Endothelial cell of umbilical vein (primary cell): ENCODE measurements around the gene MECR. TPM values are rescaled to one million over a fixed set of nuclear protein-coding genes. Genes with fewer than 3 reads are reported as not detected.

Source experiments
- BruUV-seq: library from RNA; stranded (reverse); fragments of 400-500 nt; replicated peaks from 2 replicates; lab custom pipeline; 2021; lab: Mats Ljungman, UMichigan
- CTCF ChIA-PET: fragments of 300-600, 350-600 bp; sonication (Branson Sonifier 250); formaldehyde crosslinking; loops from one replicate; lab custom pipeline; 2021; ENCODE audit warnings: antibody characterized with exemption, inconsistent platforms; lab: Charles Lee
- POLR2A ChIA-PET: fragments of 300-600, 350-600 bp; sonication (Branson Sonifier 250); formaldehyde crosslinking; loops from one replicate; lab custom pipeline; 2021; ENCODE audit warnings: antibody characterized with exemption, inconsistent platforms; lab: Charles Lee
- DNase-seq: peaks from one replicate; pipeline ENCODE4 v3.0.0-alpha.2; 2011; ENCODE audit warnings: low read depth, low spot score
- FAIRE-seq: peaks from 2 replicates; lab custom pipeline; 2011; peaks lifted over from hg19 to GRCh38; lab: Jason Lieb, UNC
- H2AFZ ChIP-seq: 2 replicates; pipeline ENCODE4 v1.6.0; 2012; ENCODE audit warnings: low read depth, low read length, control low read depth, inconsistent platforms
- H3K27ac ChIP-seq: 2 replicates; pipeline ENCODE4 v1.5.1; 2011; ENCODE audit warnings: low read depth, mild to moderate bottlenecking, control low read depth, low read length, moderate library complexity; ENCODE audit not compliant: insufficient read depth
- H3K27me3 ChIP-seq, 2 experiments: 2 replicates each; pipeline versions ENCODE4 v1.6.0 to v1.6.1; 2011; ENCODE audit warnings: low read length in 2 of 2, mixed read lengths in 1 of 2; ENCODE audit not compliant: control insufficient read depth in 2 of 2, insufficient read depth in 2 of 2
- H3K36me3 ChIP-seq, 2 experiments: 2 replicates in 1 of 2; 3 replicates in 1 of 2; pipeline ENCODE4 v1.5.1; 2011; ENCODE audit warnings: low read length in 2 of 2, mild to moderate bottlenecking in 1 of 2, moderate library complexity in 1 of 2; ENCODE audit not compliant: control insufficient read depth in 2 of 2, insufficient read depth in 2 of 2; ENCODE audit errors: extremely low read depth in 1 of 2
- H3K4me1 ChIP-seq: 3 replicates; pipeline ENCODE4 v1.5.1; 2011; ENCODE audit warnings: mild to moderate bottlenecking, low read length; ENCODE audit not compliant: control insufficient read depth, insufficient read depth; ENCODE audit errors: extremely low read depth
- H3K4me2 ChIP-seq: 2 replicates; pipeline ENCODE4 v1.6.1; 2011; ENCODE audit warnings: low read length, control low read depth, mixed read lengths; ENCODE audit not compliant: insufficient read depth
- H3K4me3 ChIP-seq, 3 experiments: fragments of 200-600 bp in 1 of 3; sonication (generic), shearing (Covaris generic) in 1 of 3; replicated peaks in 1 of 3; 2 replicates each; pipeline ENCODE4 v1.5.1; 2011 to 2016; ENCODE audit warnings: control low read depth in 3 of 3, low read length in 3 of 3, mild to moderate bottlenecking in 2 of 3, inconsistent platforms in 1 of 3, low read depth in 1 of 3, moderate library complexity in 1 of 3; ENCODE audit not compliant: insufficient read depth in 1 of 3
- H3K79me2 ChIP-seq: 2 replicates; pipeline ENCODE4 v1.6.0; 2012; ENCODE audit warnings: low read length, inconsistent platforms; ENCODE audit not compliant: control insufficient read depth, insufficient read depth
- H3K9ac ChIP-seq: replicated peaks from 2 replicates; pipeline ENCODE3; 2011; ENCODE audit warnings: low read length, control low read depth; ENCODE audit not compliant: insufficient read depth; ENCODE audit errors: extremely low read depth
- H3K9me1 ChIP-seq: replicated peaks from 3 replicates; pipeline ENCODE4 v1.6.0; 2011; ENCODE audit warnings: mild to moderate bottlenecking, low read length; ENCODE audit not compliant: control insufficient read depth, insufficient read depth; ENCODE audit errors: extremely low read depth
- H3K9me3 ChIP-seq: replicated peaks from 2 replicates; pipeline ENCODE4 v1.5.1; 2012; ENCODE audit warnings: low read length, inconsistent platforms; ENCODE audit not compliant: control insufficient read depth, insufficient read depth
- H4K20me1 ChIP-seq: replicated peaks from 2 replicates; pipeline ENCODE3; 2011; ENCODE audit warnings: mild to moderate bottlenecking, low read length; ENCODE audit not compliant: control insufficient read depth, insufficient read depth; ENCODE audit errors: extremely low read depth
- EZH2 ChIP-seq: IDR thresholded peaks from 2 replicates; pipeline ENCODE4 v1.6.1; 2012; ENCODE audit warnings: borderline replicate concordance, low read depth, mild to moderate bottlenecking, moderate library complexity, low read length, inconsistent platforms; ENCODE audit not compliant: severe bottlenecking
- FOS ChIP-seq: IDR thresholded peaks from 2 replicates; pipeline ENCODE4 v1.6.1; 2011; ENCODE audit warnings: mild to moderate bottlenecking, low read length, moderate library complexity, borderline replicate concordance; ENCODE audit not compliant: insufficient read depth
- GATA2 ChIP-seq: IDR thresholded peaks from 2 replicates; pipeline ENCODE4 v1.7.0; 2011; ENCODE audit warnings: low read depth, mild to moderate bottlenecking, moderate library complexity, mixed read lengths, low read length; ENCODE audit not compliant: insufficient read length, insufficient read depth
- JUN ChIP-seq: IDR thresholded peaks from 2 replicates; pipeline ENCODE4 v1.6.1; 2011; ENCODE audit warnings: borderline replicate concordance, low read depth; ENCODE audit not compliant: insufficient read length, insufficient read depth
- MAX ChIP-seq: IDR thresholded peaks from 2 replicates; pipeline ENCODE4 v1.6.1; 2011; ENCODE audit not compliant: insufficient read depth, insufficient read length
- MYC ChIP-seq: IDR thresholded peaks from one replicate; pipeline ENCODE4 v1.6.1; 2011; ENCODE audit warnings: mild to moderate bottlenecking, low read depth, low read length
- POLR2A ChIP-seq: IDR thresholded peaks from 2 replicates; pipeline ENCODE4 v1.6.1; 2012; ENCODE audit warnings: low read depth, mild to moderate bottlenecking, control low read depth, low read length
- POLR2AphosphoS5 ChIP-seq: IDR thresholded peaks from 2 replicates; pipeline ENCODE4 v1.6.1; 2012; ENCODE audit warnings: low read depth, mild to moderate bottlenecking, control low read depth, low read length, moderate library complexity; ENCODE audit not compliant: insufficient read depth
- dilution Hi-C: fragments of 300-500 bp; cut with MboI; formaldehyde crosslinking; loops from one replicate; pipeline ENCODE4 v1.15.0; 2019; ENCODE audit warnings: low sequenced_read_pairs; ENCODE audit not compliant: extremely low pct_ligation_motif_present
- intact Hi-C: fragments of 100-400 bp; cut with micrococcal nuclease; formaldehyde crosslinking; loops from one replicate; pipeline ENCODE4 v1.10.0; 2022
- polyA plus RNA-seq, 4 experiments: library from polyadenylated mRNA; depleted of rRNA in 3 of 4; stranded (reverse) in 3 of 4; unstranded in 1 of 4; fragments of >200 nt; gene quantifications; 2 replicates each; pipeline versions ENCODE4 v1.2.1 to v1.2.3, GENCODE V29; 2011 to 2012; ENCODE audit warnings: missing spikeins in 1 of 4
- total RNA-seq: library from RNA; stranded (reverse); gene quantifications from 2 replicates; pipeline ENCODE4 v1.2.3, GENCODE V29; 2021
- TF ChIP-seq, protein P1 (sequence below), 2 donors: IDR thresholded peaks; 1 replicate in 1 of 2; 2 replicates in 1 of 2; pipeline ENCODE4 v1.5.1; 2011; ENCODE audit warnings: low read length in 2 of 2, mild to moderate bottlenecking in 2 of 2, moderate library complexity in 2 of 2, control low read depth in 1 of 2, inconsistent platforms in 1 of 2, low read depth in 1 of 2; ENCODE audit not compliant: insufficient read depth in 1 of 2; ENCODE audit errors: extremely low read depth in 1 of 2

The MECR gene
- total and polyA plus RNA-seq, 2 donors (not counting 3 experiments of a cell fraction or from before 2014, with no cell fraction given), result 24.6 to 30.1 TPM

DNA sequence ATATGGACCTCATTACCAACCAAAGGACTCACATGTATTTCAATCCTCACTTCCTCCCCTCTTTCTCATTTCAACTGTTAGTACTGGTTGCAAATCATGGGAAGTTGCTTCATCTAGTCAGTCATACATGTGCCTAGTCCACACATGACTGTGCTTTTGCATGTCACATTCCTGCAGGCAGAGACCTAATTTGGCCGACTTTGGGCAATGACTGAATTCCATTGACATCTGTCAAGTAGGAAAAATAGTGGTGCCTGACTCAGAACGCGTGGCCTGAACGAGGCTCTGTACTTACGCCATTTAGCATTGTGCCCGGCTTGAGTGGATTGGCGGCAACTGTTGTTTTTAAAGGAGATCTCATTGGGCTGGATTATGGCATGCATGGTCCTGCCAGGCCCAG lies 23.6 kb upstream of the MECR start:
- Histone ChIP-seq H3K4me3 (no peak overlapping the region), H3K4me1 (no peaks in the 10 kb centered on the region), H3K9me3 (no peaks in the 10 kb centered on the region), H3K9ac (no peak overlapping the region), H2AFZ (no peak overlapping the region), H3K4me2 (no peak overlapping the region), H3K27me3 (no peaks in the 10 kb centered on the region), H3K27ac (no peak overlapping the region), H3K36me3 (no peaks in the 10 kb centered on the region), H4K20me1 (no peaks in the 10 kb centered on the region), H3K79me2 (no peaks in the 10 kb centered on the region), H3K9me1 (no peaks in the 10 kb centered on the region)
- POLR2A ChIA-PET, result no interaction called here
- no TSS peak for BruUV-seq
- intact Hi-C loops (no loop called here), dilution Hi-C loops (no loop called here)
- TF ChIP-seq, protein P1, sequence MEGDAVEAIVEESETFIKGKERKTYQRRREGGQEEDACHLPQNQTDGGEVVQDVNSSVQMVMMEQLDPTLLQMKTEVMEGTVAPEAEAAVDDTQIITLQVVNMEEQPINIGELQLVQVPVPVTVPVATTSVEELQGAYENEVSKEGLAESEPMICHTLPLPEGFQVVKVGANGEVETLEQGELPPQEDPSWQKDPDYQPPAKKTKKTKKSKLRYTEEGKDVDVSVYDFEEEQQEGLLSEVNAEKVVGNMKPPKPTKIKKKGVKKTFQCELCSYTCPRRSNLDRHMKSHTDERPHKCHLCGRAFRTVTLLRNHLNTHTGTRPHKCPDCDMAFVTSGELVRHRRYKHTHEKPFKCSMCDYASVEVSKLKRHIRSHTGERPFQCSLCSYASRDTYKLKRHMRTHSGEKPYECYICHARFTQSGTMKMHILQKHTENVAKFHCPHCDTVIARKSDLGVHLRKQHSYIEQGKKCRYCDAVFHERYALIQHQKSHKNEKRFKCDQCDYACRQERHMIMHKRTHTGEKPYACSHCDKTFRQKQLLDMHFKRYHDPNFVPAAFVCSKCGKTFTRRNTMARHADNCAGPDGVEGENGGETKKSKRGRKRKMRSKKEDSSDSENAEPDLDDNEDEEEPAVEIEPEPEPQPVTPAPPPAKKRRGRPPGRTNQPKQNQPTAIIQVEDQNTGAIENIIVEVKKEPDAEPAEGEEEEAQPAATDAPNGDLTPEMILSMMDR (IDR thresholded peaks at IDR 0.05; ENCODE audit: extremely low read depth in 1 of 2, insufficient read depth in 1 of 2, low read depth in 1 of 2, low read length in 2 of 2), result no peak
- TF ChIP-seq MYC (no peak), POLR2AphosphoS5 (no peak), POLR2A (no peak), EZH2 (no peak), GATA2 (no peak), MAX (no peak), JUN (no peak), FOS (no peak)
- DNase-seq (no peak), FAIRE-seq (no peak)
- CTCF ChIA-PET, result no interaction called here
